HEK293T (cell line): ENCODE measurements around the gene SPSB1.

Experiments
- CTCF ChIA-PET: fragments of 350-600 bp; formaldehyde crosslinking; extraction: SDS; loops from one replicate; lab custom pipeline; 2021; ENCODE audit warnings: antibody characterized with exemption, inconsistent platforms; lab: Yijun Ruan, JAX
- POLR2A ChIA-PET: fragments of 350-600 bp; formaldehyde crosslinking; extraction: SDS; loops from one replicate; lab custom pipeline; 2020; ENCODE audit warnings: antibody characterized with exemption, inconsistent platforms; lab: Yijun Ruan, JAX
- DNase-seq: peaks from one replicate; pipeline ENCODE4 v3.0.0; 2012; ENCODE audit warnings: mixed read lengths; ENCODE audit errors: extremely low spot score
- ARNT ChIP-seq: fragments of 450-650 bp; IDR thresholded peaks from 2 replicates; pipeline ENCODE4 v1.6.1; 2017; ENCODE audit warnings: mild to moderate bottlenecking
- BHLHE40 ChIP-seq: fragments of 450-650 bp; IDR thresholded peaks from 2 replicates; pipeline ENCODE4 v1.6.1; 2016; ENCODE audit warnings: mild to moderate bottlenecking, moderate library complexity, borderline replicate concordance
- CTBP1 ChIP-seq: fragments of 450-650 bp; IDR thresholded peaks from 2 replicates; pipeline ENCODE4 v1.6.1; 2016; ENCODE audit warnings: borderline replicate concordance
- ELF4 ChIP-seq: fragments of 450-650 bp; IDR thresholded peaks from 2 replicates; pipeline ENCODE4 v1.6.1; 2017; ENCODE audit warnings: antibody characterized with exemption
- FOXA1 ChIP-seq: fragments of 450-650 bp; IDR thresholded peaks from 2 replicates; pipeline ENCODE4 v1.6.1; 2016; ENCODE audit warnings: mild to moderate bottlenecking
- FOXK2 ChIP-seq: fragments of 450-650 bp; IDR thresholded peaks from 2 replicates; pipeline ENCODE4 v1.6.1; 2016; ENCODE audit warnings: mild to moderate bottlenecking
- FOXM1 ChIP-seq: fragments of 450-650 bp; IDR thresholded peaks from 2 replicates; pipeline ENCODE4 v1.6.1; 2017; ENCODE audit warnings: mild to moderate bottlenecking, borderline replicate concordance
- HDGF ChIP-seq: fragments of 450-650 bp; IDR thresholded peaks from 2 replicates; pipeline ENCODE4 v1.6.1; 2017; ENCODE audit warnings: antibody characterized with exemption, borderline replicate concordance
- L3MBTL2 ChIP-seq: fragments of 450-650 bp; conservative IDR thresholded peaks from 2 replicates; pipeline ENCODE4 v1.6.1; 2016; ENCODE audit warnings: mild to moderate bottlenecking
- LEF1 ChIP-seq: fragments of 450-650 bp; IDR thresholded peaks from 2 replicates; pipeline ENCODE4 v1.6.1; 2017; ENCODE audit warnings: mild to moderate bottlenecking, borderline replicate concordance
- NFRKB ChIP-seq: fragments of 450-650 bp; IDR thresholded peaks from 2 replicates; pipeline ENCODE4 v1.6.1; 2016; ENCODE audit warnings: mild to moderate bottlenecking, moderate library complexity
- PKNOX1 ChIP-seq: fragments of 450-650 bp; IDR thresholded peaks from 2 replicates; pipeline ENCODE4 v1.6.1; 2016
- SP1 ChIP-seq: fragments of 450-650 bp; IDR thresholded peaks from 2 replicates; pipeline ENCODE4 v1.6.1; 2017
- SUZ12 ChIP-seq: fragments of 450-650 bp; IDR thresholded peaks from 2 replicates; pipeline ENCODE4 v1.6.1; 2016; ENCODE audit warnings: mild to moderate bottlenecking
- TARDBP ChIP-seq: fragments of 450-650 bp; IDR thresholded peaks from 2 replicates; pipeline ENCODE4 v1.6.1; 2016
- ZNF384 ChIP-seq: fragments of 450-650 bp; IDR thresholded peaks from 2 replicates; pipeline ENCODE4 v1.6.1; 2016

Gene SPSB1

GRCh38 chr1:9385801-9386573, 93.3 kb downstream of the SPSB1 start:
- ChIA-PET CTCF (no interaction called here), POLR2A (interaction anchor here (0.6 kb wide), 1 partner anchor 12 kb away, joined by 4 read pairs; no protein-coding TSS in a partner anchor)
- no peak for DNase-seq
- TF ChIP-seq FOXA1 = no peak
- TF ChIP-seq SP1 = no peak
- TF ChIP-seq NFRKB = no peak
- no peak for TF ChIP-seq BHLHE40
- no peak for TF ChIP-seq ZNF384
- TF ChIP-seq HDGF = no peak
- TF ChIP-seq TARDBP = no peak

GRCh38 chr1:9388335-9389180, 95.9 kb downstream of the SPSB1 start:
- ChIA-PET POLR2A (no interaction called here), CTCF (interaction anchor here (0.6 kb wide), 1 partner anchor 34 kb away, joined by 3 read pairs; no protein-coding TSS in a partner anchor)
- DNase-seq = no peak
- TF ChIP-seq LEF1 = no peak
- no peak for TF ChIP-seq L3MBTL2
- peak; percentile 63 for TF ChIP-seq PKNOX1
- no peak for TF ChIP-seq ZNF384
- no peak for TF ChIP-seq NFRKB
- no peak for TF ChIP-seq BHLHE40
- no peak for TF ChIP-seq TARDBP
- no peak for TF ChIP-seq FOXK2

- ChIA-PET CTCF (no interaction called here), POLR2A (no interaction called here)
- no peak for DNase-seq
- TF ChIP-seq HDGF = no peak
- no peak for TF ChIP-seq CTBP1
- no peak for TF ChIP-seq SUZ12
- TF ChIP-seq ZNF384 = no peak
- no peak for TF ChIP-seq LEF1
- no peak for TF ChIP-seq NFRKB
- no peak for TF ChIP-seq PKNOX1
These were observed 97.3 kb downstream of the SPSB1 start for GRCh38 chr1:9389968-9390367.

GRCh38 chr1:9391620-9392019, 98.9 kb downstream of the SPSB1 start:
- TF ChIP-seq ZNF384 = no peak
- TF ChIP-seq CTBP1 = no peak
- TF ChIP-seq FOXK2 = no peak
- no peak for TF ChIP-seq TARDBP
- ChIA-PET CTCF (no interaction called here), POLR2A (no interaction called here)
- no peak for DNase-seq

GRCh38 chr1:9394010-9394409, 101.3 kb downstream of the SPSB1 start:
- POLR2A ChIA-PET = no interaction called here
- DNase-seq = no peak
- CTCF ChIA-PET = no interaction called here
- TF ChIP-seq FOXA1 = no peak
- TF ChIP-seq NFRKB = no peak
- no peak for TF ChIP-seq HDGF
- TF ChIP-seq TARDBP = no peak
- no peak for TF ChIP-seq FOXK2
- TF ChIP-seq ZNF384 = no peak
- no peak for TF ChIP-seq FOXM1
- TF ChIP-seq ARNT = no peak
- TF ChIP-seq CTBP1 = no peak

- DNase-seq = no peak
- CTCF ChIA-PET = interaction anchor here (0.6 kb wide), 1 partner anchor 536 kb away, joined by 3 read pairs; no protein-coding TSS in a partner anchor
- TF ChIP-seq PKNOX1 (no peak), FOXM1 (no peak)
- POLR2A ChIA-PET = no interaction called here
These were observed 102.3 kb downstream of the SPSB1 start for GRCh38 chr1:9395018-9395417.

GRCh38 chr1:9397047-9397446, 104.4 kb downstream of the SPSB1 start:
- TF ChIP-seq PKNOX1 = no peak
- no peak for TF ChIP-seq ELF4
- no peak for TF ChIP-seq ZNF384
- TF ChIP-seq TARDBP = no peak
- TF ChIP-seq HDGF = no peak
- no peak for TF ChIP-seq ARNT
- TF ChIP-seq SP1 = no peak
- TF ChIP-seq L3MBTL2 = no peak
- no peak for TF ChIP-seq FOXM1
- TF ChIP-seq NFRKB = no peak
- TF ChIP-seq SUZ12 = no peak
- TF ChIP-seq CTBP1 = no peak
- no peak for TF ChIP-seq FOXA1
- CTCF ChIA-PET = no interaction called here

More at GRCh38 chr1:9397047-9397446, 104.4 kb downstream of the SPSB1 start:
- no peak for DNase-seq
- POLR2A ChIA-PET = no interaction called here
